Measurements from ENCODE around the gene PLEKHA7. TPM values are rescaled to one million over a fixed set of nuclear protein-coding genes. Genes with fewer than 3 reads are reported as not detected.

Gene PLEKHA7
- total RNA-seq, 2 experiments from 2014 or later: 0.13 TPM; not detected in 1

DNA sequence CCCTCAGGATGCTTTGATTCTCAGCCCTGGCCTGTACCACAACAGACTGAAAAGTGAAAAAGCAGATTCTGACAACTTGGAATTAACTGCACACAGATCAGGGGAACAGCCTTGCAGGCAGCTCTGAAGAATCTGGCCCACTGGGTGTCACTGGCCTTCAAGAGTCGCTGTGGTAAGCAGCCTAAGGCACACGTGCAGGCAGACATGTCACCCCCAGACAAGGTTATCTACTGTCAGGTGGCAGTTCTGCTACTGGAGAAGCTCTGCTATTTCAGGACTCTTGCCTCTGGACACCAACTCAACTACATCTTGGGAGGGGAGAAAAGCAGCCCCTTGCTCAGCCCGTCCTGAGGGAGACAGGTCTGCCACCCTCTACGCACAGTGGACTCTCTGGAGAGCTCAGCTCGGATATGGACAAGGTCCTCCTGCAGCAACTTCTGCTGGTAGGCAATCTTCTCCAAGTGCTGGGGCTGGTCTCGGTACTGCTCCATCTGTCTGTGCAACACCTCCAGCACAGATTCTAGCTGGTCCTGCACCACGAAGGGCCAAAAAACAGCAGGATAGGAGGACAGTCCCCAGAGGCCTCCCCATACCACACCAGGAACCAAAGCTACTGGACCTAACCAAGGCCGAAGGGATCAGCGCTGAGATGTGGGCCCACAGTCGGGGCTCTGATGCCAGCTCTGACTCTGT lies 212.8 kb downstream of the PLEKHA7 start:
- no peaks in the 10 kb centered on the region for H3K36me3 ChIP-seq (ENCODE audit: insufficient read depth, low read length)
- H4K20me1 ChIP-seq (ENCODE audit: insufficient read depth, low read length): no peaks in the 10 kb centered on the region
- DNase-seq (ENCODE audit: low spot score): no peak
- no peak for TF ChIP-seq EZH2phosphoT487 (IDR thresholded peaks at IDR 0.05; ENCODE audit: borderline replicate concordance, low read depth, low read length)
- TF ChIP-seq, protein P1, sequence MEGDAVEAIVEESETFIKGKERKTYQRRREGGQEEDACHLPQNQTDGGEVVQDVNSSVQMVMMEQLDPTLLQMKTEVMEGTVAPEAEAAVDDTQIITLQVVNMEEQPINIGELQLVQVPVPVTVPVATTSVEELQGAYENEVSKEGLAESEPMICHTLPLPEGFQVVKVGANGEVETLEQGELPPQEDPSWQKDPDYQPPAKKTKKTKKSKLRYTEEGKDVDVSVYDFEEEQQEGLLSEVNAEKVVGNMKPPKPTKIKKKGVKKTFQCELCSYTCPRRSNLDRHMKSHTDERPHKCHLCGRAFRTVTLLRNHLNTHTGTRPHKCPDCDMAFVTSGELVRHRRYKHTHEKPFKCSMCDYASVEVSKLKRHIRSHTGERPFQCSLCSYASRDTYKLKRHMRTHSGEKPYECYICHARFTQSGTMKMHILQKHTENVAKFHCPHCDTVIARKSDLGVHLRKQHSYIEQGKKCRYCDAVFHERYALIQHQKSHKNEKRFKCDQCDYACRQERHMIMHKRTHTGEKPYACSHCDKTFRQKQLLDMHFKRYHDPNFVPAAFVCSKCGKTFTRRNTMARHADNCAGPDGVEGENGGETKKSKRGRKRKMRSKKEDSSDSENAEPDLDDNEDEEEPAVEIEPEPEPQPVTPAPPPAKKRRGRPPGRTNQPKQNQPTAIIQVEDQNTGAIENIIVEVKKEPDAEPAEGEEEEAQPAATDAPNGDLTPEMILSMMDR (conservative IDR thresholded peaks at IDR 0.05; ENCODE audit: low read length): no peak
- ChIA-PET CTCF (ENCODE audit: unreplicated experiment) (no interaction called here), POLR2A (interaction anchor here (0.8 kb wide), 1 partner anchor 10 kb away, joined by 3 read pairs; no protein-coding TSS in a partner anchor)
- no peak overlapping the region for H3K4me3 ChIP-seq (ENCODE audit: low read depth, low read length, poor library complexity, severe bottlenecking)
- BruUV-seq (replicated peaks): no TSS peak
- no peaks in the 10 kb centered on the region for H3K4me1 ChIP-seq (ENCODE audit: insufficient read depth, low read length, poor library complexity, severe bottlenecking)
- no peaks in the 10 kb centered on the region for H3K9me2 ChIP-seq (ENCODE audit: insufficient read depth, low read length)
- intact Hi-C loops (cut with micrococcal nuclease; ENCODE audit: unreplicated experiment): no loop called here
- no peaks in the 10 kb centered on the region for H3K79me2 ChIP-seq (ENCODE audit: insufficient read depth, low read depth, low read length)
- H2AFZ ChIP-seq (ENCODE audit: low read length): no peak overlapping the region
- H3K27ac ChIP-seq (ENCODE audit: low read depth, low read length, poor library complexity, severe bottlenecking): no peak overlapping the region
- H3K4me2 ChIP-seq (ENCODE audit: low read length): no peak overlapping the region
- no peaks in the 10 kb centered on the region for H3K9me3 ChIP-seq (ENCODE audit: low read length)

DNA sequence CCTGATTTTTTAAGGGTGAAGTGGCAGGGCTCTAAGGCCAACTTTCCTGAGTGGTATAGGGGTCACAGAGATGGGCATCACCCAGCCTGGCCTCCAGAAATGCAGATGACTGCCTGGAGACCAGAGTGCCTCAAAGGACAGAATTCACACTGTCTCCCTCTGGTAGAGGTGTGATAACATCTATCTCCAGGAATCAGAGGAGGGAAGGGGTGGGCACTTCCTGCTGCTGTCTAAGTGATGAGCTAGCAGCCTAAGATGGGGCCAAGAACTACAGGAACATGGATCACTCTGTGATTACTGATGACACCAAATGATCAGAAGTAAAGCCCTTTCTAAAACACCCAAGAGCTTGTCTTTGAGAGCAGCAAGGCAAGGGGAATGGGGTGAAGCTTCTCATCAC lies 213.8 kb downstream of the PLEKHA7 start:
- Histone ChIP-seq H3K36me3 (ENCODE audit: insufficient read depth, low read length) (no peaks in the 10 kb centered on the region), H3K9me3 (ENCODE audit: low read length) (no peaks in the 10 kb centered on the region), H4K20me1 (ENCODE audit: insufficient read depth, low read length) (no peaks in the 10 kb centered on the region), H2AFZ (ENCODE audit: low read length) (no peak overlapping the region), H3K4me3 (ENCODE audit: low read depth, low read length, poor library complexity, severe bottlenecking) (no peak overlapping the region), H3K79me2 (ENCODE audit: insufficient read depth, low read depth, low read length) (no peaks in the 10 kb centered on the region), H3K4me1 (ENCODE audit: insufficient read depth, low read length, poor library complexity, severe bottlenecking) (no peaks in the 10 kb centered on the region), H3K9me2 (ENCODE audit: insufficient read depth, low read length) (no peaks in the 10 kb centered on the region), H3K4me2 (ENCODE audit: low read length) (no peak overlapping the region), H3K27ac (ENCODE audit: low read depth, low read length, poor library complexity, severe bottlenecking) (no peak overlapping the region)
- POLR2A ChIA-PET: interaction anchor here (0.8 kb wide), 1 partner anchor 11 kb away, joined by 3 read pairs; no protein-coding TSS in a partner anchor
- no peak for DNase-seq (ENCODE audit: low spot score)
- intact Hi-C loops (cut with micrococcal nuclease; ENCODE audit: unreplicated experiment): no loop called here
- CTCF ChIA-PET (ENCODE audit: unreplicated experiment): no interaction called here
- BruUV-seq (replicated peaks): no TSS peak
- TF ChIP-seq EZH2phosphoT487 (IDR thresholded peaks at IDR 0.05; ENCODE audit: borderline replicate concordance, low read depth, low read length): no peak
- TF ChIP-seq, protein P1 (conservative IDR thresholded peaks at IDR 0.05; ENCODE audit: low read length): no peak

DNA sequence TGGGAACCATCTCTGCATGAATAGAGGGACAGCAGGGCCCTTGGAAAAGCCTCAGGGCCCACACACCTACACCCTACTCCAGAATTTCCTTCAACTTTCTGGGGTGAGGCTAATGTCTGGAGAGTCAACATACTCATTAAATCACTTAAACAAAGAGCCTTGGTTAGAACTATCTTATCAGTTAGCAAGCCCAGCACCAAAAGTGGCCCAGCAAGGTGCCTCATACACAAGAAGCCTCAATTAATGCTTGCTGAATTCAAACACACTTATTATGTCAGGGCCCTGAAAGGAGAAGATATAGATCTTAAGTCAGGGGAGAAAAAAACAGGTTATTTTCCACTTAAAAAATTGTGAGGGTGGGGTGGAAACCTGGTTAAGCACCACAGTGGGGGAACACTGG lies 214.3 kb downstream of the PLEKHA7 start:
- CTCF ChIA-PET (ENCODE audit: unreplicated experiment): no interaction called here
- TF ChIP-seq, protein P1 (conservative IDR thresholded peaks at IDR 0.05; ENCODE audit: low read length): no peak
- no peak for TF ChIP-seq EZH2phosphoT487 (IDR thresholded peaks at IDR 0.05; ENCODE audit: borderline replicate concordance, low read depth, low read length)
- Histone ChIP-seq H3K27ac (ENCODE audit: low read depth, low read length, poor library complexity, severe bottlenecking) (no peak overlapping the region), H3K9me3 (ENCODE audit: low read length) (no peaks in the 10 kb centered on the region), H3K9me2 (ENCODE audit: insufficient read depth, low read length) (no peaks in the 10 kb centered on the region), H3K4me2 (ENCODE audit: low read length) (no peak overlapping the region), H3K36me3 (ENCODE audit: insufficient read depth, low read length) (no peaks in the 10 kb centered on the region), H4K20me1 (ENCODE audit: insufficient read depth, low read length) (no peaks in the 10 kb centered on the region), H2AFZ (ENCODE audit: low read length) (no peak overlapping the region), H3K79me2 (ENCODE audit: insufficient read depth, low read depth, low read length) (no peaks in the 10 kb centered on the region), H3K4me3 (ENCODE audit: low read depth, low read length, poor library complexity, severe bottlenecking) (no peak overlapping the region), H3K4me1 (ENCODE audit: insufficient read depth, low read length, poor library complexity, severe bottlenecking) (no peaks in the 10 kb centered on the region)
- no TSS peak for BruUV-seq (replicated peaks)
- no peak for DNase-seq (ENCODE audit: low spot score)
- POLR2A ChIA-PET: no interaction called here
- intact Hi-C loops (cut with micrococcal nuclease; ENCODE audit: unreplicated experiment): no loop called here
